Measurements from ENCODE around the gene THAP7. TPM values are rescaled to one million over a fixed set of nuclear protein-coding genes. Genes with fewer than 3 reads are reported as not detected.

THAP7 gene
- total RNA-seq, 4 donors from 2014 or later: 38.5 to 49.0 (median 42.5) TPM

GRCh38 chr22:20996598-20997535 lies 5.1 kb downstream of the THAP7 start:
- TF ChIP-seq EP300 (IDR thresholded peaks at IDR 0.05): no peak
- Histone ChIP-seq H3K36me3 (peaks cover 0 to 86% of the 10 kb centered on the region in 2 donors), H3K9me3 (no peaks in the 10 kb centered on the region), H3K4me3 (no peak overlapping the region), H3K4me1 (peaks cover 0 to 34% (median 19%) of the 10 kb centered on the region in 3 donors), H3K27me3 (no peaks in the 10 kb centered on the region), H3K27ac (no peak overlapping the region)
- 100% methylated on average over 1 of the region's 27 CpGs; no CpG with 5 or more reads in 1 of the 2 donors for WGBS, 2 donors (ENCODE audit: low coverage in 1 of 2)
- ATAC-seq: no peak

GRCh38 chr22:20996031-20996410 lies 5.9 kb downstream of the THAP7 start:
- no peak overlapping the region for H3K27ac ChIP-seq
- peaks cover 0 to 95% of the 10 kb centered on the region in 2 donors for H3K36me3 ChIP-seq
- H3K4me1 ChIP-seq: peaks cover 0 to 30% (median 17%) of the 10 kb centered on the region in 3 donors
- no peaks in the 10 kb centered on the region for H3K9me3 ChIP-seq
- no peak for ATAC-seq
- no peaks in the 10 kb centered on the region for H3K27me3 ChIP-seq
- no CpG with 5 or more reads among the region's 10 CpGs for WGBS, 2 donors (ENCODE audit: low coverage in 1 of 2)
- TF ChIP-seq EP300 (IDR thresholded peaks at IDR 0.05) (no peak), POLR2A (IDR thresholded peaks at IDR 0.05) (no peak), CTCF (IDR thresholded peaks at IDR 0.05) (no peak), POLR2AphosphoS5 (IDR thresholded peaks at IDR 0.05) (no peak)
- no peak overlapping the region for H3K4me3 ChIP-seq

GRCh38 chr22:20995329-20996030 lies 6.4 kb downstream of the THAP7 start:
- no peak for TF ChIP-seq EP300 (IDR thresholded peaks at IDR 0.05)
- no peak for TF ChIP-seq POLR2A (IDR thresholded peaks at IDR 0.05)
- no peak for TF ChIP-seq POLR2AphosphoS5 (IDR thresholded peaks at IDR 0.05)
- no peak for TF ChIP-seq CTCF (IDR thresholded peaks at IDR 0.05)
- H3K9me3 ChIP-seq: no peaks in the 10 kb centered on the region
- no peak for ATAC-seq
- WGBS, 2 donors (ENCODE audit: low coverage in 1 of 2): 98% methylated on average over 8 of the region's 23 CpGs; no CpG with 5 or more reads in 1 of the 2 donors
- H3K27ac ChIP-seq: no peak overlapping the region
- peaks cover 0 to 100% of the 10 kb centered on the region in 2 donors for H3K36me3 ChIP-seq
- no peak overlapping the region for H3K4me3 ChIP-seq
- H3K4me1 ChIP-seq: peaks cover 0 to 25% (median 11%) of the 10 kb centered on the region in 3 donors
- no peaks in the 10 kb centered on the region for H3K27me3 ChIP-seq

GRCh38 chr22:20994902-20995241 lies 7.0 kb downstream of the THAP7 start:
- Histone ChIP-seq H3K4me3 (no peak overlapping the region), H3K9me3 (no peaks in the 10 kb centered on the region), H3K36me3 (peaks cover 0 to 99% of the 10 kb centered on the region in 2 donors), H3K4me1 (peaks cover 0 to 19% (median 5%) of the 10 kb centered on the region in 3 donors), H3K27ac (no peak overlapping the region), H3K27me3 (no peaks in the 10 kb centered on the region)
- WGBS, 2 donors (ENCODE audit: low coverage in 1 of 2): no CpG with 5 or more reads among the region's 10 CpGs
- TF ChIP-seq CTCF (IDR thresholded peaks at IDR 0.05) (no peak), EP300 (IDR thresholded peaks at IDR 0.05) (no peak), POLR2A (IDR thresholded peaks at IDR 0.05) (no peak), POLR2AphosphoS5 (IDR thresholded peaks at IDR 0.05) (no peak)
- no peak for ATAC-seq

GRCh38 chr22:20994128-20994901 lies 7.6 kb downstream of the THAP7 start:
- Histone ChIP-seq H3K36me3 (peaks cover 0 to 99% of the 10 kb centered on the region in 2 donors), H3K4me3 (no peak overlapping the region), H3K9me3 (no peaks in the 10 kb centered on the region), H3K27me3 (no peaks in the 10 kb centered on the region), H3K27ac (no peak overlapping the region), H3K4me1 (peaks cover 0 to 13% (median 0%) of the 10 kb centered on the region in 3 donors)
- no CpG with 5 or more reads among the region's 30 CpGs for WGBS, 2 donors (ENCODE audit: low coverage in 1 of 2)
- ATAC-seq: no peak
- TF ChIP-seq EP300 (IDR thresholded peaks at IDR 0.05) (no peak), POLR2AphosphoS5 (IDR thresholded peaks at IDR 0.05) (no peak), POLR2A (IDR thresholded peaks at IDR 0.05) (no peak), CTCF (IDR thresholded peaks at IDR 0.05) (no peak)
